Measurements from ENCODE around the gene CROT.

CROT gene

DNA sequence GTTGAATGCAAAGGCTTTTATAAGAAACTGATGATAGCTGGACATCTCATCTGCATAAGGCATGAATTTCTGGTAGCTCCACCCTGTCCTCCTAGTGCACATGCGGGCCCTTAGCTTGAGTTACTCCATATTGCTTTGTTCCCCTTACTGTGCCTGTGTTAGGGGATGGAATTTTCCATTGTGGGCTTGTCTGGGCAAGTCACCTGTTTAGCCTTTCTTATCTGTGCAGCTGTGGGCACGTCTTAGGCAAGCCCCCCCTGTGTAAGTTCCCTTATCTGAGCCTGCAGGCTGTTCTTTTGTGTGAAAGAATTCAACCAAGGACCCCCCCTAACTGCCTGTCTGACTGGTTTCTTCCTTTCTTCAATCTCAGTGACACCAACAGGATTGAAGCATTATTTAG is 14.5 kb upstream of the CROT start:
- Mint-ChIP-seq H3K4me3 (no peak overlapping the region), H3K9me3 (peaks cover 20% of the 10 kb centered on the region), H3K4me1 (no peaks in the 10 kb centered on the region), H3K36me3 (no peaks in the 10 kb centered on the region), H3K27ac (no peak overlapping the region)
- DNase-seq (ENCODE audit: low spot score in 2 of 2), result no peak
- ATAC-seq, result no peak

DNA sequence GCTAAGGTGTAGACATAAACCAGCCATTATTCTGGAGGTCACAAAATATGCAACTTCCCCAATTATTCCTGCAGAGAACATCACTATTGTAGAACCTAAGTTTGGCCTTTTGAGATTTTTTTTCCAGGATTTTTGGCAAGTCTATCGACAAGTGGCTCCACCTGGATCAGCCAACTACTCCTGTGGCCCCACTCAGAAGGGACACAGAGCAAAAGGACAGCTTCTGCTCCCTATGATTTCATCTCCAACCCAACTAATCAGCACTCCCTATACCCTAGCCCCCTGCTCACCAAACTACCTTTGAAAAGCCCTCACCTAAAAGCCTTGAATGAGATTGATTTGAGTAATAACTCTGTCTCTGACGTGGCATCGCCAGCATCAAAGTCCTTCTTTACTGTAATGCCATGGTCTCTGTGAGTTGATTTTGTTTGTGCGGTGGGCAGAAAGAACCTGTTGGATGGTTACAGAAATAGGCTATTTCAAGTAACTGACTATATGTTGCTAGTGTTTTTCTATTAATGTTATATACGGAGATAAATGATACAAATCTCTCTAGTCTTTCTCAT is 13.7 kb upstream of the CROT start:
- Mint-ChIP-seq H3K4me1 (no peaks in the 10 kb centered on the region), H3K36me3 (no peaks in the 10 kb centered on the region), H3K27ac (no peak overlapping the region), H3K9me3 (peaks cover 20% of the 10 kb centered on the region), H3K4me3 (no peak overlapping the region)
- DNase-seq (ENCODE audit: low spot score in 2 of 2) (no peak), ATAC-seq (no peak)

DNA sequence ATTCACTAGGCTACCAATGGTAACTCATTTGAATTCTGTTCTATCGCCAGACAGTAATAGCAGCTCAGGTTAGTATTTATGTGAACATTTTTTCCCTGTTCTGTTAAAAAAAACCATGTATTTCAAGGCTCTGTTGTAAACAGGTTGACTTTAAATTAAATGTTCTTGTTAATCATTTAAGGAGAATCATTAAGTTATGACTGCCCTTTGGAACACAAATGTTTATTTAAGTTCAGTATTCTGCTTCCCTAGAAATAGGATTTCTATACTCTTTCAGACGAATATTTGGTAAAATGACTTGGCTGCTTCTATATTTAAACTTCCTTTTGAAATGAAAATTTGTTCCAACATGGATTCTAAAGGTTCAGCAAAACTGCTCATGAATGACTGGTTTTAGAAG is 13.1 kb upstream of the CROT start:
- no peaks in the 10 kb centered on the region for H3K36me3 Mint-ChIP-seq
- no peak overlapping the region for H3K4me3 Mint-ChIP-seq

GRCh38 chr7:87336136-87336535 is 9.3 kb upstream of the CROT start:
- Mint-ChIP-seq H3K4me3 (no peak overlapping the region), H3K27ac (no peak overlapping the region), H3K4me1 (peaks cover 6% of the 10 kb centered on the region), H3K36me3 (peaks cover 1% of the 10 kb centered on the region), H3K9me3 (no peaks in the 10 kb centered on the region)
- DNase-seq (ENCODE audit: low spot score in 2 of 2) (no peak), ATAC-seq (no peak)

More for the DNA sequence above, 13.1 kb upstream of the CROT start:
- Mint-ChIP-seq H3K9me3 (peaks cover 16% of the 10 kb centered on the region), H3K4me1 (no peaks in the 10 kb centered on the region), H3K27ac (no peak overlapping the region)
- DNase-seq (ENCODE audit: low spot score in 2 of 2) (no peak), ATAC-seq (no peak)

DNA sequence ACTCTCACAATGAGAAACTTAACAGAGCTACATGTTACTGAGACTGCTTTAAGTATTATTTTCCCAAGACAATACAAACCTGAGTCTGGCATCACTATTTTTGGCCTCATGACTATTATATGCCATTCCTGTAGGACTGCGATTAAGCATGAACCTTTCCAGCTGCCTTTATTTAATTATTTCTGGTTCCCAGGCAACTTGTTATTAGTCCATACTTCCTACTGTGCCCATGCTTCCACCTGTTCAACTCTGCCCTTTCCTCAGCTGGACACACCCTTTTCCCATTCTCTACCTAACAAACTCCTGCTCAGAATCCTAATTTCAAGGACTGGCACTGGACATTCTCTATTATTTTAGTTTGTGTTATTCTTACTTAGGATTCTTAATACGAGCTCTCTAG is 8.1 kb upstream of the CROT start:
- Mint-ChIP-seq H3K4me1 (peaks cover 6% of the 10 kb centered on the region), H3K9me3 (no peaks in the 10 kb centered on the region), H3K4me3 (no peak overlapping the region), H3K27ac (no peak overlapping the region), H3K36me3 (peaks cover 8% of the 10 kb centered on the region)
- no peak for DNase-seq (ENCODE audit: low spot score in 2 of 2)
- no peak for ATAC-seq

DNA sequence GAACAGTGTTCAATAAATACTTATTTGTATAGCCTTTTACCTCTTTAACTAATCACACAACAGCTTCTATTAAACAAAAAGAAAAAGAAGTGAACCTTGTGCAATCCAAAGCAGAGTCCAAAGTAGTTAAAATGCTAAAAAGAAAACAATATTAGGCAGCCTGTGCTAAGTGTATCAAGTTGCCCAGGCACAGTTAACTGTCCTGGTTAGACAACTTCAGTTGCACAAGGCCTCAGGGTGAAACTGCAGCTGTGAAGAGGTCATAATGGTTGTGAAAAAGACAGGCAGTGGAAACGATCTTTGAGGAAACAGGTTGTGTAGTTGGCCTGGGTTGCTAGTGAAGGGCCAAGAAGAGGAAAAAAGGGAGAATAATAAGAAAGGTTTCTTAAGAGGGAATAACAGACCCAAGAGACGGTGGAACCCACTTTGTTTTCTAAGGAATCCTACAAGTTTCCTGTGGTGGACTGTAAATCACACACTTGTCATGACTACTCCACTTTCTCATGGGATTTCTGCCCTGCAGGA is 6.0 kb upstream of the CROT start:
- DNase-seq (ENCODE audit: low spot score in 2 of 2), result no peak
- no peaks in the 10 kb centered on the region for H3K9me3 Mint-ChIP-seq
- peaks cover 8% of the 10 kb centered on the region for H3K36me3 Mint-ChIP-seq
- H3K27ac Mint-ChIP-seq, result no peak overlapping the region
- H3K4me3 Mint-ChIP-seq, result no peak overlapping the region
- ATAC-seq, result no peak
- H3K4me1 Mint-ChIP-seq, result peaks cover 12% of the 10 kb centered on the region

DNA sequence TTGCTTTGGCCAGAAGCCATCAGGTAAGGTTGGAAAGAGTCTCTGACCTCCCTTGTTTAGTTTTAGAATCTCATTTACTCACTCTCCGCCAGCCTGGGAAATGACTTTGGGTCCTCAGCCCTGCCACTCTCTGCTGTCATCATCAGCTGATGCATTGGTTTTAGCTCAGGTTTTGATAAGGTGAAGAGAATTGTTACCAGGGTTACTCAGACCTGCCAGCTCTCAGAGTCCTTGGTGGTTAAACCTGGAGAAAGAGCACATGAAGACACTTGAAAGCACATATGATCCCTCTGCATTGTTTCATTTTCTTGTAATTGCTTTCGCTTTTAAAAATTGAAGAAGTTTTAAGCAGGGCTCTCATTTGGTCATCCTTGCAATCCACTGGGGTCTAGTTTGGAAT is 4.0 kb upstream of the CROT start:
- Mint-ChIP-seq H3K4me1 (peaks cover 20% of the 10 kb centered on the region), H3K4me3 (no peak overlapping the region), H3K27ac (no peak overlapping the region), H3K9me3 (no peaks in the 10 kb centered on the region), H3K36me3 (peaks cover 8% of the 10 kb centered on the region)
- no peak for ATAC-seq
- DNase-seq (ENCODE audit: low spot score in 2 of 2), result no peak

DNA sequence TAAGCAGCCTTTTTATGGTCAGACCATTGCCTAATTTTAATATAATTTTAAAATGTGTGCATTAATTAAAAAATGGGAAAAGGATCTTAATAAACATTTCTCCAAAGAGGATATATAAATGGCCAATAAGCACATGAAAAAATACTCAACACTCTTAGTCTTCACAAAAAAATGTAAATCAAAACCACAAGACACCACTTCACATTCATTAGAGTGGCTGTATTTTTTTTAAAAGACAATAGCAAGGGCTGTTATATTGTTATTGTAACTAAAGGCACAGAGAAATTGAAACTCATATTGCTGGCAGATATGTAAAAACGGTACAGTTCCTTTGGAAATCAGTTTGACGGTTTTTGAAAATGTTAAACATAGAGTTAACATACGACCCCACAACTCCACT is 3.2 kb upstream of the CROT start:
- H3K4me1 Mint-ChIP-seq, result peaks cover 20% of the 10 kb centered on the region
- ATAC-seq, result no peak

GRCh38 chr7:87344446-87344845 is 1.0 kb upstream of the CROT start:
- Mint-ChIP-seq H3K4me1 (peaks cover 23% of the 10 kb centered on the region), H3K4me3 (peak overlapping the region; percentile 88), H3K9me3 (no peaks in the 10 kb centered on the region), H3K36me3 (peaks cover 9% of the 10 kb centered on the region), H3K27ac (peak overlapping the region; percentile 94)
- no peak for DNase-seq (ENCODE audit: low spot score in 2 of 2)
- no peak for ATAC-seq

More for the DNA sequence above, 3.2 kb upstream of the CROT start:
- Mint-ChIP-seq H3K27ac (no peak overlapping the region), H3K9me3 (no peaks in the 10 kb centered on the region), H3K36me3 (peaks cover 8% of the 10 kb centered on the region), H3K4me3 (no peak overlapping the region)
- DNase-seq (ENCODE audit: low spot score in 2 of 2), result no peak

- peak overlapping the region; percentile 94 for H3K27ac Mint-ChIP-seq
- ATAC-seq (peak; percentile 12), DNase-seq (ENCODE audit: low spot score in 2 of 2) (no peak)
- peaks cover 24% of the 10 kb centered on the region for H3K36me3 Mint-ChIP-seq
- peak overlapping the region; percentile 88 for H3K4me3 Mint-ChIP-seq
- peaks cover 20% of the 10 kb centered on the region for H3K4me1 Mint-ChIP-seq
- no peaks in the 10 kb centered on the region for H3K9me3 Mint-ChIP-seq
These were observed 503 bp downstream of the CROT start for GRCh38 chr7:87345962-87346371.

GRCh38 chr7:87347207-87347606 is 1.7 kb downstream of the CROT start:
- H3K27ac Mint-ChIP-seq, result no peak overlapping the region
- H3K36me3 Mint-ChIP-seq, result peaks cover 18% of the 10 kb centered on the region
- peaks cover 20% of the 10 kb centered on the region for H3K4me1 Mint-ChIP-seq
- no peak for ATAC-seq
- no peak overlapping the region for H3K4me3 Mint-ChIP-seq
- DNase-seq (ENCODE audit: low spot score in 2 of 2), result no peak
- H3K9me3 Mint-ChIP-seq, result no peaks in the 10 kb centered on the region

GRCh38 chr7:87347664-87348063 is 2.2 kb downstream of the CROT start:
- ATAC-seq, result no peak
- no peaks in the 10 kb centered on the region for H3K9me3 Mint-ChIP-seq
- no peak for DNase-seq (ENCODE audit: low spot score in 2 of 2)
- no peak overlapping the region for H3K4me3 Mint-ChIP-seq
- H3K36me3 Mint-ChIP-seq, result peaks cover 18% of the 10 kb centered on the region
- H3K4me1 Mint-ChIP-seq, result peaks cover 20% of the 10 kb centered on the region
- no peak overlapping the region for H3K27ac Mint-ChIP-seq

GRCh38 chr7:87354749-87355148 is 9.3 kb downstream of the CROT start:
- no peak for DNase-seq (ENCODE audit: low spot score in 2 of 2)
- no peaks in the 10 kb centered on the region for H3K4me1 Mint-ChIP-seq
- H3K27ac Mint-ChIP-seq, result no peak overlapping the region
- ATAC-seq, result no peak
- peaks cover 28% of the 10 kb centered on the region for H3K36me3 Mint-ChIP-seq
- peaks cover 5% of the 10 kb centered on the region for H3K9me3 Mint-ChIP-seq
- no peak overlapping the region for H3K4me3 Mint-ChIP-seq

DNA sequence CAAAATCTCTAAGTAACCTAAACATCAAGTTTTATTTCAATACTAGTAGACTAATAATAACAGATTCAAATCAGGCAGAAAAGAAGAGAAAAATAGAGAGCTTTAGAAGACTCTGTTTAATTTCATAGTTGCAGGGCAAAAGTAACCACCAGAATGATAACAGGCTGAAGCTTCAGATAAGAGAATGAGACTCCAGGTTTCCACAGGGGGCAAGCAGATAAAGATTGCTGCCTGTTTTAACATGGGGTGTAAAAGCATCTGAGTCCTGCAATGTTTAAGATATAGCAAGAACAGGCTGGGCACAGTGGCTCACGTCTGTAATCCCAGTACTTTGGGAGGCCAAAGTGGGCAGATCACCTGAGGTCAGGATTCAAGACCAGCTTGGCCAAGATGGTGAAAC is 11.0 kb downstream of the CROT start:
- no peak overlapping the region for H3K4me3 Mint-ChIP-seq
- H3K27ac Mint-ChIP-seq, result no peak overlapping the region
- no peaks in the 10 kb centered on the region for H3K4me1 Mint-ChIP-seq
- ATAC-seq (no peak), DNase-seq (ENCODE audit: low spot score in 2 of 2) (no peak)
- peaks cover 5% of the 10 kb centered on the region for H3K9me3 Mint-ChIP-seq
- peaks cover 14% of the 10 kb centered on the region for H3K36me3 Mint-ChIP-seq

DNA sequence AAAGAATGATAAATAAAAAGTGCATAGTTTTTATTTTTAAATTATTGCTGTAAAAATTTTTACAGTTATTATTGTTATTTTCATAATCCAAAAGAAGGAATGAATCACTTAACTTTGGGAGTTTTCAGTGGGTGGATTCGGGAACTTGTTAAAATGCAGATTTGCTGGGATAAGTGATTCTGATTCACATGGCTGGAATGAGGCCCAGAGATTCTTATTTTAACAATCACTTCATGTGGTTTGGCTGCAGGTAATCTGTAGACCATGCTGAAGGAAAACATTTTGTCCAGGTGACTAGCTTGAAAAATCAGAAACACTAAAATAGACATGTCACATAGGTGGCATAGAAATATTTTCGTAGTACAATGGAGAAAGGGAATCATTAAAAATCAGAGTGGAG is 13.9 kb downstream of the CROT start:
- H3K9me3 Mint-ChIP-seq, result peaks cover 3% of the 10 kb centered on the region
- H3K27ac Mint-ChIP-seq, result no peak overlapping the region
- DNase-seq (ENCODE audit: low spot score in 2 of 2) (no peak), ATAC-seq (no peak)
- H3K4me3 Mint-ChIP-seq, result no peak overlapping the region
- H3K4me1 Mint-ChIP-seq, result no peaks in the 10 kb centered on the region
- peaks cover 13% of the 10 kb centered on the region for H3K36me3 Mint-ChIP-seq

DNA sequence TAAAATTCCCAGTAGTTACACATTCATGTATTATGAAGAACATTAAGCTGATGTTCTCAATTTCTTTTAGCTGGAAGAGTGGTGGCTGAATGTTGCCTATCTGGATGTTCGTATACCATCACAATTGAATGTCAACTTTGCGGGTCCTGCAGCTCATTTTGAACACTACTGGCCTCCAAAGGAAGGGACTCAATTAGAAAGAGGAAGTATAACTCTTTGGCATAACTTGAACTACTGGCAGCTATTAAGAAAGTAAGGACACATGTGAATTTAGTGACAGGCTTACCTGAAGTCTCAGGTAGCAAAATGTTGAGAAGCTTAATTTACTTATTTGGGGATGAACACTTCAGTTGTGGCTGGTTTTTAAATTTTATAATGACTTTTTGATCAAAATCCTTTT is 15.9 kb downstream of the CROT start:
- no peaks in the 10 kb centered on the region for H3K4me1 Mint-ChIP-seq
- H3K36me3 Mint-ChIP-seq, result peaks cover 13% of the 10 kb centered on the region
- no peak overlapping the region for H3K27ac Mint-ChIP-seq
- DNase-seq (ENCODE audit: low spot score in 2 of 2) (no peak), ATAC-seq (no peak)
- no peak overlapping the region for H3K4me3 Mint-ChIP-seq
- no peaks in the 10 kb centered on the region for H3K9me3 Mint-ChIP-seq

DNA sequence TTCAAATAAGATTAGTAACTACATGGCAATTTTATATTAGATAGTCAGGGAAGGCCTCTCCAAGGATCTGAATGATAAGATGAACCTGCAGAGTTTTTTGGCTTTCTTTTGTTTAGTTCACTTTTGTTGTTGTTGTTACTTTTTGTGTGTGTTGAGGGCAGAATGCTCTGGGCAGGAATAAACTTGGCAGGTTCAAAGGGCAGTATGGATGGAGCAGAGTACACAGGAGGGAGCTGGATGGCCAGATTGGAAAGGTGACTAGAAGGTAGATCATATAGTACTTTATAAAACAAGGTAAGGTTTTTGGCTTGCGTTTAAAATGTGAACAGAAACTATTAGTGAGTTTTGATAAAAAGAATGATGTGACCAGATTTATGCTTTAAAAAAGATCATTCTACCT is 17.9 kb downstream of the CROT start:
- peaks cover 13% of the 10 kb centered on the region for H3K36me3 Mint-ChIP-seq
- H3K4me1 Mint-ChIP-seq, result no peaks in the 10 kb centered on the region
- H3K4me3 Mint-ChIP-seq, result no peak overlapping the region
- no peaks in the 10 kb centered on the region for H3K9me3 Mint-ChIP-seq
- DNase-seq (ENCODE audit: low spot score in 2 of 2), result no peak
- no peak for ATAC-seq
- no peak overlapping the region for H3K27ac Mint-ChIP-seq
